HS-27A (cell line): ENCODE results near the gene NR1H4.
"Not testable (repeated sequence)": the region's sequence is repeated elsewhere in the genome, so short reads cannot be mapped to it uniquely, and the experiment has no call there.

Source experiments
- DNase-seq: peaks from one replicate; pipeline ENCODE4 v3.0.0-alpha.2; 2012; ENCODE audit warnings: low read depth, missing footprints

NR1H4 gene

GRCh38 chr12:100518376-100518775 lies 44.7 kb downstream of the NR1H4 start:
- DNase-seq: no peak

DNA sequence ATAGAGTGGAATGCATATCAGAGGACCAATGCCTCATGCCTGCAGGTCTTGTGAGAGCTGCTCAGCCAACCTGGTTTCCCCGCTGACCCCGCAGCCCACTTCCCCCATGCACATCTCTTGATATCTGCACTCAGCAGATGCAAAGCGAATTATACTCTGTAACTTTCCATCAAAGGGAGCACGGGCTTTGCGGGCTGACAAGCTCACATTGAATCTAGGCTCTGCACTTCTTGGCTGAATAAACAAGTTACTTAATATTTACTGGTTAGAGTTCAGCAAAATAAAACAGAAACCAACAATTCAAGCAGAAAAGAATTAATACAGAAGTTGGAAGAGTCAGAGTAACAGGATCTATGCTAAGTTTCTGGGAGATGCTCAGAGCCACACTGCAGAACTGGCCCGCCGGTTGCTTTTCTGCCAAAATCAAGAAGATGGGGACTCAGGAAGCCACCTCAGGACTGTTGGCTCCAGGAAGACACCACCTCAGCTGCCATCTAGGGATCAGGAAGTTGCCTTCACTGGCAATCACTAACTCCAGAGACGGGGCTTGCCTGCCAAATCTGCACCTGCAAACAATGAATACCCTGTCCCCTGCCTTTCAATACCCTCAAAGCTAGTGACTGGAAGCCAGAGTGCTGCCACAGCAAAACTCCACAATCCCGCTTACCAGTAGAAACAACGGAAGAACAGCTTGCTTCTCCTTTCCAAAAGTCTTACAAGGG lies 46.5 kb downstream of the NR1H4 start:
- DNase-seq: no peak

- DNase-seq: no peak
These were observed 48.3 kb downstream of the NR1H4 start for GRCh38 chr12:100521958-100522357.

GRCh38 chr12:100528034-100528433 lies 54.4 kb downstream of the NR1H4 start:
- DNase-seq: no peak

GRCh38 chr12:100528471-100529127 lies 54.9 kb downstream of the NR1H4 start:
- no peak for DNase-seq

DNA sequence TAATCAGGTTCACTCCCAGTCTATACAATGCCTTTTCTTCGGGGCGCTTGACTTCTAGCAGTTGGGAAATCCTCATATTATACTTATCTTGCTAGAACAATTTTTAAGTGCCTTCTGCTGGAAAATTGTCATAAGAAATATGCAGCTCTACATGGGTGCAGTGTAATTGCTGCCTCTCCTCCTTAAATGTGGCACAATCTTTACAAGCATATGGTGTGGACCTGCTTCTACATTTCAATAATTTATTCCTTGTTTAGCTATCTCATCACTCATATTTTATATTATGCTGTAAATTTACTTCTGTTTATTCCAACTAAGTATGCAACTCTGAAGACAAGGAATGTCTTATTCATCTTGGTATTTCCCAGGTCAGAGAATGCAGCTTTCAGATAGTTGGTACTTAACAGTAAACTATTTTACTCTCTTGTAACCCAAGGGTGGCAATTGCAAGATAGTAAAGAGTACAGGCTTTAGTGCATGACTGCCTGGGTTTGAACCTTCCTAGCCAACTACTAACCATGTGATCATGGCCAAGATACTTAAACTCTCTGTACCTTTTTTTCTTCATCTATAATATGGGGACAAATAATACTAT lies 56.2 kb downstream of the NR1H4 start:
- DNase-seq: no peak

GRCh38 chr12:100533376-100533775 lies 59.7 kb downstream of the NR1H4 start:
- DNase-seq: no peak

DNA sequence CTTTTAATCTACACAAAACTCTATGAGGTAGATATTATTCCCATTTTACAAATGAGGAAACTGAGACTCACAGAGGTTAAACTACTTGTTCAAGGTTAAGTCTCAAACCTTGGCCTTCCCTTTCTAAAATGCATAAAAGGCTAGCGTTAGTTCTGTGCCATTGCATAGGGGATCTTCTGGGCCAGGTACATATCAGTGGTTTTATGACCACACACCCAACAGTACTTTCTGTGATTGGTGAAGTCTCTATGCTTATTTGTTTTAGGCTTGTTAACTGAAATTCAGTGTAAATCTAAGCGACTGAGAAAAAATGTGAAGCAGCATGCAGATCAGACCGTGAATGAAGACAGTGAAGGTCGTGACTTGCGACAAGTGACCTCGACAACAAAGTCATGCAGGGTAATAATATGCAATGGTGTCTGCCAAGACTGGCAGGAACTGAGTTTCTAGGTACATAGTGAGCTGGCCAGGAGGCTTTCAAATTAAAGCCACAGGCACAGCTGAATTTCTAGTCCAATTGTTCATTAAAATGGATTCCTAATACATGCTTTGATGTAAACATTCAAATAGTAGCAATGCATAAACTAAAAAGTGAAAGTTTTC lies 61.1 kb downstream of the NR1H4 start:
- no peak for DNase-seq

- DNase-seq: no peak
These were observed 65.5 kb downstream of the NR1H4 start for GRCh38 chr12:100539202-100539601.

DNA sequence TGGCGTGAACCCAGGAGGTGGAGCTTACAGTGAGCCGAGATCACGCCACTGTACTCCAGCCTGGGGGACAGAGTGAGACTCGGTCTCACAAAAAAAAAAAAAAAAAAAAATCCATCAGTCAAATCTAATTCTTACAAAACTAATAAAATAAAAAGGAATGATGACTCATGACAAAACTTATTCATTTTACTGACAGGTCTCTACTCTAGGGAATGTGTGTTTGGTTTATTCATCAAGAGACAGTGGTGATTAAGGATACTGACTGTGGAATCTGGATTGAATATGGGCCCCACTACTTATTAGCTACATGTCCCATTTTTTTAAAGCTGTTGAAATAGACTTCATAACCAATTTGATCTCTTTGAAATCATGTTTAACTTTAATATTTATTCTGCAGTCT lies 70.5 kb downstream of the NR1H4 start:
- DNase-seq: no peak

DNA sequence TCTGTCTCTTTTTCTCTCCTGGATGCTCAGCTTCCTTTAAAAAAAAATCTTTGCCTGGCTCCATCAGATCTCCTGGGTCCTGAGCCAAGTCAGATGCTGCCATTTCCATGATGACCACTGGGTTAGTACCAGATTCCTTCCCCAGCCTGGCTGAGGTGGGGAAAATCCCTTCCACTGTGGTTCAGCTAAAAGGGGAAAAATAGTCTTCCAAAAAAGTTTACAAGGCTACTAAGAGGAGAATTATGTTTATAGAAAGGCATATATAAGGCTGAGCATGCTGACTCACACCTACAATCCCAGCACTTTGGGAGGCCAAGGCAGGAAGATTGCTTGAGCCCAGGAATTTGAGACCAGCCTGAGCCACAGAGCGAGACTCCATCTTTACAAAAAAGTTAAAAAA lies 71.4 kb downstream of the NR1H4 start:
- DNase-seq: peak; percentile 2

DNA sequence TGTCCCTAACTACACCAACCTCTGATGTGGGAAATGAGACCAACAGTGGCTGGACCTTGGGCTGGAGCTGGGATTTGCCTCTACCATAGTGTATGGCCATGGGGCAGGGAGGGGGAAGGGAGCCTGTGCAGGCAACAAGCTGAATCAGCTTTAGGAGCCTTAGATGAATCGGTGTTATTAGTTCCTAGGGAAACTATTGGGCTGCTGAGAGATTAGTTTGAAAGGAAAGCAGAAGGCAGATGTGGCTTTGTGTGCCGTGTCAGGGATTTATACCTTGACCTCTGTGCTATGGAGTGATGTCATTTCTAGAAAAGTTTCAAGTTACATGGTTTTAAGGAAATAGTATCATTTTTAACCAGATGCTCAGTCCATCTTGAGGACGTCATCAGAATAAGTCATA lies 80.3 kb downstream of the NR1H4 start:
- DNase-seq: no peak

DNA sequence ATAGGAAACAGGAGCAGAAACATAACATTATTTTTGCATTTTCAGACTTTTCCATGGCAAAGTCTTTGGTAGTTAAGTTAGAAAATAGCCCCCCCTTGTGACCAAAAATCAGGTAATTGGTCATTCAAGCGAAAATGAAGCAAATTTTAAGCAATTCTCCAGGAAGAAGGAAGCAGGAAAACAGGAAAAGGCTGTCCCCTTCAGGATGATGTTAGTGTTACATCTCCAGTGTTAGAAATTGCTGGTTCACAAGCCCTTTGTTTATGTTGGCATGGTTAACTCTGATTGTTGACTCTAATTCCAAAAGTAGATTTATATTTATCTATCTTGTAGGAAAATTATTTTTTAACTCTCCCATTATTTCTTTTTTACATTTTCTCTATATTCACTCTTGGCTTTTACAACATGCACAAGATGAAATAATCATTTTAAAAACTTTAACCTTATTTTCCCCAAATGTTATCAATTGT lies 81.0 kb downstream of the NR1H4 start:
- DNase-seq: peak; percentile 62

DNA sequence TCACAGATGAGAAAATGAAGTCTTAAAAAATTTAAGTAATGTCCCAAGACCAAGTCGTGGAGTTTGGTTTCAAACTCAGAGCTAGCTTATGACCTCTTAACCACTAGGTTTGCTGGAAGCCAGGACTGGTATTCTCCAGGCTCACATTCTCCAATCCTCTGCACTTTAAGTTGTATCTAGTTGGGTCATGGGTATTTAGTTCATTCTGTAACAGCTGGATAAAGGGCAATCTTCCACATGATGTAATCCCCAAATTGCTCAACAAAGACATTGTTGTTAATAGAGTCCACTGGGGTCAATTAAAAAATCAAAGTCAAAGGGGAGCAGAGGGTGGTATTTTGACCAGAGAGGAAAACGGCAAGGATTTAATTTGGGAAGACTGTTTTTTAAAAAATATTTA lies 82.1 kb downstream of the NR1H4 start:
- DNase-seq: no peak

DNA sequence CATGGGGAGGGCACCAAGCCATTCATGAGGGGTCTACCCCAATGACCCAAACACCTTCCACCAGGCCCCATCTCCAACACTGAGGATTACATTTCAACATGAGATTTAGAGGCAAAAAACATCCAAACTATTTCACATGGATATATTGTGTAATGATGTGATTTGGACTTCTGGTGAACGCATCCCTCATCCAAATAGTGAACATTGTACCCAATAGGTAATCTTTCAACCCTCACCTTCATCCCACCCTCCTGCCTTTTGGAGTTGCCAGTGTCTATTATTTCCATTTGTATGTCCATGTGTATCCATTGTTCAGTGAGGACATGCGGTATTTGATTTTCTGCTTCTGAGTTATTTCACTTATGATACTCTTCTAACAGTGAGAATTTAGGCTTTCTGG lies 83.7 kb downstream of the NR1H4 start:
- no peak for DNase-seq

- not testable (repeated sequence) for DNase-seq
These were observed 85.6 kb downstream of the NR1H4 start for GRCh38 chr12:100559261-100559660.

DNA sequence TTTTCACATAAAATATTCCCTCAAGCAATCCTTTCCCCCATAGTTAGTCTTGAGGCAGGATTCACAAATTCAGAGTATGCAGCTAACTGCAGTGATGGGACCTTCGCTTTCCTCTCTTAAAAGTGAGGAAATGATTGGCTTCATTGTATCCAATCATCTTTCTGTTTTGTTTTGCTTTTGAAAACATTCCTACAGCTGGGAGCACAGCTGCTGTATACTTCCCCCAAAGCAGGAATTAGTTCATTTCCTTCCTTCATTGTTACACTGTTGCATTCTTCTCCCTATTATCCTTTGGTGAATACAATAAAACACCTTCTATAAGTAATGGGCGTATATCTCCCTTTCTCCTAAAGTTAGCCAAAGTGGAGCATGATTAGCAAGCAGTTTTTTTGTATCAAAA lies 90.4 kb downstream of the NR1H4 start:
- no peak for DNase-seq

GRCh38 chr12:100564905-100565467 lies 91.3 kb downstream of the NR1H4 start:
- DNase-seq: no peak

DNA sequence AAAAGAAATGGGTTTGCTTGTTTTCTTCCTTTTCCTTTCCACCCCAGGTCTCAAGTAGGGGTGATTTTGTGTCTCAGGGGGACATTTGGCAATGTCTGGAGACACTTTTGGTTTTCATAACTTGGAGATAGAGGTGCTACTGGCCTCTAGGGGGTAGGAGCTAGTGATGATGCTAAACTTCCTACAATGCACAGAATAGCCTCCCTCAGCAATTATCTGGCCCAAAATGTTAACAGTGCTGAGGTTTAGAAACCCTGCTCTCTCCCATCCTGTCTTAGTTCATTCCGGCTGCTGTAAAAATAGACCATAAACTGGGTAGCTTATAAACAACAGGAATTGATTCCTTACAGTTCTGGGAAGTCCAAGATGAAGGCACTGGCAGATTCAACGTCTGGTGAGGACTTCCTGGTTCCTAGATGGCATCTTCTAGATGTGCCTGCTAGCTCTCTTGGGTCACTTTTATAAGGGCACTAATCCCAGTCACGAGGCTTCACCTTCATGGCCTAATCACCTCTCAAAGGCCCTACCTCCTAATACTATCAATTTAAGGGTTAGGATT lies 92.4 kb downstream of the NR1H4 start:
- no peak for DNase-seq

DNA sequence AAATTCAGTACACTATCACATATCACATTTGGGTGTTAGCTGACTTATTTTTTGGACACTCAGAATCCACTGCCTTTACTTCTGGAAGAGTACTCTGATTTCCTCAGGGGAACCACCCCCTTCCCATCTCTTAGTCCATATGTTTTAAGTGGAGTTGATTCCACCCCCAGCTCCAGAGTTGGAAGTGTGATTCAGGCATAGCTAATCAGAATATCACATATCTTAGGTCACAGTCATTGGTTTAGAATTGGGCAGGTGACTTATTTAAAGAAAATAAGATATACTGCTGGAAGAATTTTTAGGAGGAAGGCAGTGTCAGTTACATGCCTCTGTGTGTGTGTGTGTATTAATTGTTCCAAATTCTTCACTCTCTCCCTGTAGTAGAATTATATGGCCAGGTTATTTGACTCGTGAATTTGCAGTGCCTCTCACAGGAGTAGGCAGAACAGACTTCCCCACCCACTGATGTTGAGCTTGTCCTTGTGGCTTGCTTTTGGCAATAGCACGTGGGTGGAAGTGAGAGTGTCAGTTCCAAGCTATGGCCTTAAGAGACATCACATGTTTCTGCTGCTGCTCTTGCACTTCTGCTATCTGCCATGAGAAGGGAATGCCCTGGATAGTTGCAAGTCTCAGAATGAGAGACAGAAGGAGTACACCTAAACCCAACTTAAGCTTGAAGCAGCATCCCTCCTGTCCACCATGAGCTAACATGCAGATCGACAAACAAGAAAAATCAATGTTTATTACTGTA lies 93.4 kb downstream of the NR1H4 start:
- no peak for DNase-seq

GRCh38 chr12:100567945-100568344 lies 94.3 kb downstream of the NR1H4 start:
- no peak for DNase-seq

GRCh38 chr12:100572184-100572583 lies 98.5 kb downstream of the NR1H4 start:
- no peak for DNase-seq
